M059J (cell line): ENCODE data around the gene TPGS1. TPM values are rescaled to one million over a fixed set of nuclear protein-coding genes. Genes with fewer than 3 reads are reported as not detected.

Experiments
- DNase-seq: peaks from one replicate; pipeline ENCODE4 v3.0.0-alpha.2; 2012; ENCODE audit warnings: low read depth
- total RNA-seq: library from RNA; depleted of rRNA; stranded (reverse); fragments of >200 nt; shearing (Covaris generic); gene quantifications from 2 replicates; pipeline ENCODE4 v1.2.3, GENCODE V29; 2014

Gene TPGS1
- total RNA-seq, 1 experiment from 2014 or later: 43.9 TPM

- peak; percentile 65 for DNase-seq
These were observed 11.7 kb upstream of the TPGS1 start for GRCh38 chr19:495402-496111.

- DNase-seq: no peak
These were observed 11.1 kb upstream of the TPGS1 start, which contains the start of gene MADCAM1 for GRCh38 chr19:496112-496665. TSS of gene MADCAM1 (plus strand) at chr19:496486. CDS start at chr19:496500, 14 bp downstream.

GRCh38 chr19:496986-497385, 10.3 kb upstream of the TPGS1 start:
- no peak for DNase-seq

GRCh38 chr19:497491-497868, 9.8 kb upstream of the TPGS1 start:
- no peak for DNase-seq

- DNase-seq: no peak
These were observed 9.3 kb upstream of the TPGS1 start for GRCh38 chr19:497869-498510.

- no peak for DNase-seq
These were observed 8.8 kb upstream of the TPGS1 start for GRCh38 chr19:498511-498891.

GRCh38 chr19:498977-499623, 8.2 kb upstream of the TPGS1 start:
- DNase-seq: no peak

GRCh38 chr19:501646-502045, 5.7 kb upstream of the TPGS1 start:
- DNase-seq: no peak

GRCh38 chr19:504616-505015, 2.7 kb upstream of the TPGS1 start:
- DNase-seq: no peak

- DNase-seq: peak; percentile 100
These were observed 652 bp upstream of the TPGS1 start for GRCh38 chr19:506404-507285.

- DNase-seq: no peak
These were observed 1.2 kb downstream of the TPGS1 start for GRCh38 chr19:508204-509150.

GRCh38 chr19:510606-511100, 3.4 kb downstream of the TPGS1 start:
- DNase-seq: peak; percentile 53

- DNase-seq: no peak
These were observed 4.0 kb downstream of the TPGS1 start for GRCh38 chr19:511101-511851.

GRCh38 chr19:512547-513365, 5.5 kb downstream of the TPGS1 start:
- no peak for DNase-seq

GRCh38 chr19:513368-514165, 6.3 kb downstream of the TPGS1 start:
- DNase-seq: no peak

- DNase-seq: no peak
These were observed 6.9 kb downstream of the TPGS1 start for GRCh38 chr19:514166-514663.

- no peak for DNase-seq
These were observed 10.7 kb downstream of the TPGS1 start for GRCh38 chr19:517721-518597.
